Fibroblast of gingiva (primary cell): ENCODE data around the gene SMAD1.
"Not testable (repeated sequence)": the region's sequence is repeated elsewhere in the genome, so short reads cannot be mapped to it uniquely, and the experiment has no call there.

Experiments
- DNase-seq: peaks from one replicate; pipeline ENCODE4 v3.0.0-alpha.2; 2011; ENCODE audit warnings: low read depth

SMAD1 gene

GRCh38 chr4:145564540-145564939 lies 82.9 kb downstream of the SMAD1 start:
- no peak for DNase-seq

GRCh38 chr4:145565328-145565727 lies 83.7 kb downstream of the SMAD1 start:
- DNase-seq: peak; percentile 57

- no peak for DNase-seq
Measured at GRCh38 chr4:145566086-145566708, 84.5 kb downstream of the SMAD1 start.

DNA sequence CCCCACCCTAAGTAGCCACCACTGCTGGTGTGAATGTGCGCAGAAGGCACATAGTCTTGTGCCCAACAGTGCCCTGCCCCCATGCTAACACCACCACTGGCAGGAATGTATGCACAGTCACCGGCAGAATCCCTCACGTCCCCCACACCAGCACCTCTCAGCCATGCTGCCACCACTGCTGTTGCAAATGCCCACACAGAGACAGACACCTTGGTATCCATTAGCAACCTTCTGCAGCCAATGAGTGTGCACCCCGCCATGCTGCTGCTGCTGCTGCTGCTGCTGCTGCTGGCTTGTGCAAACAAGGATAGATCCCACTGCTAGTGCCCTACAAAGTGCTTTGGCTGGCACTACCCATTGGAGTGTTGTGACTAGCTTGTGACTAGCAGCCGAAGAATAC lies 85.1 kb downstream of the SMAD1 start:
- DNase-seq: no peak

- no peak for DNase-seq
Measured at GRCh38 chr4:145567516-145567915, 85.9 kb downstream of the SMAD1 start.

DNA sequence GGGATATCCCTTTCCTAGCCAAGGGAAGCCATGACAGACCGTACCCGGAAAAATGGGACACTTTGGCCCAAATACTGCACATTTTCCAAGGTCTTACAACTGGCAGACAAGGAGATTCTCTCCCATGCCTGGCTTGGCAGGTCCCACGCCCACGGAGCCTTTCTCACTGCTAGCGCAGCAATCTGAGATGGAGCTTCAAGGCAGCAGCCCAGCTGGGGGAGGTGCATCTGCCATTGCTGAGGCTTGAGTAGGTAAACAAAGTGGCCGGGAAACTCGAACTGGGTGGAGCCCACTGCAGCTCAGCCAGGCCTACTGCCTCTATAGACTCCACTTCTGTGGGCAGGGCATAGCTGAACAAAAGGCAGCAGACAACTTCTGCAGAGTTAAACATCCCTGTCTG lies 92.9 kb downstream of the SMAD1 start:
- DNase-seq: not testable (repeated sequence)

- no peak for DNase-seq
Measured at GRCh38 chr4:145580906-145581305, 99.3 kb downstream of the SMAD1 start.

GRCh38 chr4:145583191-145584055 lies 101.8 kb downstream of the SMAD1 start:
- no peak for DNase-seq

GRCh38 chr4:145587088-145587754 lies 105.6 kb downstream of the SMAD1 start:
- DNase-seq: no peak

DNA sequence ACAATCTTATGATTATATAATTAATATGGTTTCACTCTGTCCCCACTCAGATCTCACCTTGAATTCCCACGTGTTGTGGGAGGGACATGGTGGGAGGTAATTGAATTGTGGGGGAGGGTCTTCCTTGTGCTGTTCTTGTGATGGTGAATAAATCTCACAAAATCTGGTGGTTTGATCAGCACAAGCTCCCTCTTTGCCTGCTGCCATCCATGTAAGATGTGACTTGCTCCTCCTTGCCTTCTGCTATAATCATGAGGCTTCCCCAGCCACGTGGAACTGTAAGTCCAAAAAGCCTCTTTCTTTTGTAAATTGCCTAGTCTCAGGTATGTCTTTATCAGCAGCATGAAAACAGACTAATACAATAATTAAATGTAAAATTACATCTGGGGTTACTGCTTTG lies 107.7 kb downstream of the SMAD1 start:
- DNase-seq: not testable (repeated sequence)

- no peak for DNase-seq
Measured at GRCh38 chr4:145589916-145590702, 108.5 kb downstream of the SMAD1 start.

GRCh38 chr4:145602129-145602760 lies 120.6 kb downstream of the SMAD1 start:
- DNase-seq: no peak

- DNase-seq: no peak
Measured at GRCh38 chr4:145605941-145606340, 124.3 kb downstream of the SMAD1 start.
